NCI-H345 treated with DMSO at 0.1 percent for 48 hours (cell line): ENCODE measurements around the gene TWF2.
A peak's percentile ranks its signal among the peaks of the same experiment; 100 is the strongest.

Experiments
- DNase-seq: peaks from one replicate; lab custom pipeline; 2025; ENCODE audit not compliant: unreplicated experiment; lab: John Stamatoyannopoulos, UW

Gene TWF2

GRCh38 chr3:52223449-52224408, 15.2 kb downstream of the TWF2 start:
- no peak for DNase-seq

GRCh38 chr3:52222319-52223221, 16.4 kb downstream of the TWF2 start:
- DNase-seq: no peak

- DNase-seq: no peak
These were observed 17.2 kb downstream of the TWF2 start for GRCh38 chr3:52221563-52222318.

GRCh38 chr3:52221141-52221562, 17.8 kb downstream of the TWF2 start:
- no peak for DNase-seq

GRCh38 chr3:52220380-52221026, 18.5 kb downstream of the TWF2 start:
- DNase-seq: peak; percentile 9

GRCh38 chr3:52218937-52219650, 19.9 kb downstream of the TWF2 start:
- DNase-seq: no peak

- no peak for DNase-seq
These were observed 20.5 kb downstream of the TWF2 start for GRCh38 chr3:52218454-52218853.

GRCh38 chr3:52218026-52218425, 20.9 kb downstream of the TWF2 start:
- DNase-seq: no peak

GRCh38 chr3:52217409-52217805, 21.6 kb downstream of the TWF2 start:
- no peak for DNase-seq

GRCh38 chr3:52216585-52217408, 22.2 kb downstream of the TWF2 start:
- DNase-seq: no peak

- no peak for DNase-seq
These were observed 23.6 kb downstream of the TWF2 start for GRCh38 chr3:52215351-52215750.

GRCh38 chr3:52213901-52214300, 25.1 kb downstream of the TWF2 start:
- no peak for DNase-seq

GRCh38 chr3:52213005-52213404, 26.0 kb downstream of the TWF2 start:
- no peak for DNase-seq

- DNase-seq: no peak
These were observed 27.6 kb downstream of the TWF2 start for GRCh38 chr3:52211268-52211891.

- DNase-seq: no peak
These were observed 28.4 kb downstream of the TWF2 start for GRCh38 chr3:52210550-52211046.

GRCh38 chr3:52210037-52210436, 28.9 kb downstream of the TWF2 start:
- DNase-seq: no peak

- no peak for DNase-seq
These were observed 30.4 kb downstream of the TWF2 start for GRCh38 chr3:52208556-52208955.

GRCh38 chr3:52205727-52206372, 33.1 kb downstream of the TWF2 start:
- no peak for DNase-seq
